Ovary (tissue), 9 donors: ENCODE data around the gene CDH16. TPM values are rescaled to one million over a fixed set of nuclear protein-coding genes. Genes with fewer than 3 reads are reported as not detected.

ENCODE experiments used
- DNase-seq, 5 donors: peaks; one replicate each; pipeline ENCODE4 v3.0.0-alpha.2; 2019 to 2020
- H3K27ac ChIP-seq, 2 donors: fragments of 200-600 bp; one replicate each; pipeline versions ENCODE4 v1.5.1 to v1.8.0; 2019 to 2022
- H3K27me3 ChIP-seq: fragments of 200-600 bp; one replicate; pipeline ENCODE4 v1.8.0; 2022
- H3K36me3 ChIP-seq: fragments of 200-600 bp; sonication (generic); one replicate; pipeline ENCODE4 v1.5.1; 2019
- H3K4me1 ChIP-seq: one replicate; pipeline ENCODE4 v1.8.1; 2013; ENCODE audit warnings: mild to moderate bottlenecking, moderate library complexity; ENCODE audit not compliant: insufficient read depth
- H3K4me3 ChIP-seq: fragments of 200-600 bp; sonication (generic); one replicate; pipeline ENCODE4 v1.5.1; 2017
- H3K9me3 ChIP-seq, 2 donors: fragments of 200-600 bp in 1 of 2; sonication (generic) in 1 of 2; one replicate each; pipeline versions ENCODE4 v1.5.1 to v1.8.1; 2013 to 2019; ENCODE audit warnings: mild to moderate bottlenecking in 1 of 2, moderate library complexity in 1 of 2
- EP300 ChIP-seq: sonication (generic); formaldehyde crosslinking; IDR thresholded peaks from one replicate; pipeline ENCODE4 v1.6.1; 2017; ENCODE audit warnings: antibody characterized with exemption
- POLR2A ChIP-seq: fragments of 450-650 bp; IDR thresholded peaks from one replicate; pipeline ENCODE4 v1.6.1; 2017; ENCODE audit warnings: antibody characterized with exemption, mild to moderate bottlenecking, moderate library complexity
- WGBS, 3 donors: extraction: QIAGEN DNeasy Blood & Tissue Kit in 1 of 3; methylation state at CpG; one replicate each; pipeline versions ENCODE4 v1.1.5 to v1.1.7; 2013 to 2017; 5-methylcytosine and 5-hydroxymethylcytosine counted together
- intact Hi-C, 4 donors: fragments of 100-400 bp; cut with DNase I; formaldehyde crosslinking; loops; one replicate each; pipeline versions ENCODE4 v1.11.0 to v1.15.1; 2022 to 2023
- polyA plus RNA-seq, 2 donors: library from polyadenylated mRNA; stranded (reverse); fragments of 200-250 nt in 1 of 2; fragments of 350-450 nt in 1 of 2; fragmentation: Illumina TruSeq in 1 of 2; extraction: RNeasy Lipid Tissue Mini Kit (QIAGEN cat#74804) in 1 of 2; gene quantifications; one replicate each; pipeline ENCODE4 v1.2.3, GENCODE V29; 2013 to 2014
- total RNA-seq, 7 donors: library from RNA; depleted of rRNA in 2 of 7; stranded (reverse); fragments of >200 nt in 2 of 7; fragmentation: NEBNext Ultra II Directional in 3 of 7; extraction: Animal tissue kit (Norgen Biotek cat#: 25700) in 3 of 7; gene quantifications; one replicate each; pipeline versions ENCODE4 v1.1.0 to v1.2.4, GENCODE V29; 2016 to 2023
- TF ChIP-seq, protein P1 (sequence below), 3 donors: fragments of 450-650 bp in 2 of 3; fragments of 200-600 bp in 1 of 3; IDR thresholded peaks; one replicate each; pipeline versions ENCODE4 v1.5.1 to v1.8.0; 2016 to 2022; ENCODE audit warnings: antibody characterized with exemption in 3 of 3, mild to moderate bottlenecking in 1 of 3
- donor health status: DM: no; HTN: no; CAD: no; lungs with moderate emphysema.
- donor health status: DM: no; HTN: no; CAD: no.
- donor health status: Bipolar disorder and iron deficiency.
- donor health status: DM: yes; HTN: yes; CAD: no.
- donor health status: DM: no; HTN: no; CAD: no.
- donor health status: DM: yes; HTN: yes; CAD: no.

The CDH16 gene
- total and polyA plus RNA-seq, 9 donors, result 0.12 to 19.2 (median 0.57) TPM; not detected in 4

GRCh38 chr16:66916518-66916917 is 2.2 kb downstream of the CDH16 start:
- no peaks in the 10 kb centered on the region for H3K4me1 ChIP-seq
- intact Hi-C loops, result no loop called here
- H3K4me3 ChIP-seq, result no peak overlapping the region
- H3K27ac ChIP-seq, result no peak overlapping the region
- no peaks in the 10 kb centered on the region for H3K27me3 ChIP-seq
- H3K36me3 ChIP-seq, result no peaks in the 10 kb centered on the region
- DNase-seq, result no peak
- H3K9me3 ChIP-seq, result no peaks in the 10 kb centered on the region
- no peak for TF ChIP-seq EP300
- TF ChIP-seq POLR2A, result no peak
- TF ChIP-seq, protein P1, sequence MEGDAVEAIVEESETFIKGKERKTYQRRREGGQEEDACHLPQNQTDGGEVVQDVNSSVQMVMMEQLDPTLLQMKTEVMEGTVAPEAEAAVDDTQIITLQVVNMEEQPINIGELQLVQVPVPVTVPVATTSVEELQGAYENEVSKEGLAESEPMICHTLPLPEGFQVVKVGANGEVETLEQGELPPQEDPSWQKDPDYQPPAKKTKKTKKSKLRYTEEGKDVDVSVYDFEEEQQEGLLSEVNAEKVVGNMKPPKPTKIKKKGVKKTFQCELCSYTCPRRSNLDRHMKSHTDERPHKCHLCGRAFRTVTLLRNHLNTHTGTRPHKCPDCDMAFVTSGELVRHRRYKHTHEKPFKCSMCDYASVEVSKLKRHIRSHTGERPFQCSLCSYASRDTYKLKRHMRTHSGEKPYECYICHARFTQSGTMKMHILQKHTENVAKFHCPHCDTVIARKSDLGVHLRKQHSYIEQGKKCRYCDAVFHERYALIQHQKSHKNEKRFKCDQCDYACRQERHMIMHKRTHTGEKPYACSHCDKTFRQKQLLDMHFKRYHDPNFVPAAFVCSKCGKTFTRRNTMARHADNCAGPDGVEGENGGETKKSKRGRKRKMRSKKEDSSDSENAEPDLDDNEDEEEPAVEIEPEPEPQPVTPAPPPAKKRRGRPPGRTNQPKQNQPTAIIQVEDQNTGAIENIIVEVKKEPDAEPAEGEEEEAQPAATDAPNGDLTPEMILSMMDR (IDR thresholded peaks at IDR 0.05), result no peak
- WGBS, 3 donors, result 82 to 89% (median 86%) methylated on average over 6 of the region's 6 CpGs

- Histone ChIP-seq H3K27me3 (no peaks in the 10 kb centered on the region), H3K4me3 (no peak overlapping the region), H3K36me3 (no peaks in the 10 kb centered on the region), H3K27ac (no peak overlapping the region), H3K4me1 (no peaks in the 10 kb centered on the region), H3K9me3 (no peaks in the 10 kb centered on the region)
- 20 to 38% (median 31%) methylated on average over 7 of the region's 7 CpGs for WGBS, 3 donors
- intact Hi-C loops, result no loop called here
- no peak for DNase-seq
- TF ChIP-seq EP300 (no peak), POLR2A (no peak)
- TF ChIP-seq, protein P1 (IDR thresholded peaks at IDR 0.05), result no peak
These were observed 3.6 kb downstream of the CDH16 start for GRCh38 chr16:66915041-66915440.

- 95 to 97% (median 97%) methylated on average over 7 of the region's 7 CpGs for WGBS, 3 donors
- intact Hi-C loops, result no loop called here
- Histone ChIP-seq H3K27ac (no peak overlapping the region), H3K4me3 (no peak overlapping the region), H3K27me3 (no peaks in the 10 kb centered on the region), H3K4me1 (no peaks in the 10 kb centered on the region), H3K36me3 (no peaks in the 10 kb centered on the region), H3K9me3 (no peaks in the 10 kb centered on the region)
- TF ChIP-seq EP300, result no peak
- TF ChIP-seq POLR2A, result no peak
- TF ChIP-seq, protein P1 (IDR thresholded peaks at IDR 0.05), result no peak
- DNase-seq, result no peak
These were observed 4.1 kb downstream of the CDH16 start for GRCh38 chr16:66914541-66914940.

GRCh38 chr16:66913711-66914110 is 5.0 kb downstream of the CDH16 start:
- no peak for DNase-seq
- H3K27me3 ChIP-seq, result no peaks in the 10 kb centered on the region
- H3K27ac ChIP-seq, result no peak overlapping the region
- H3K9me3 ChIP-seq, result no peaks in the 10 kb centered on the region
- H3K4me1 ChIP-seq, result no peaks in the 10 kb centered on the region
- H3K4me3 ChIP-seq, result no peak overlapping the region
- 77 to 88% (median 87%) methylated on average over 4 of the region's 4 CpGs for WGBS, 3 donors
- intact Hi-C loops, result no loop called here
- H3K36me3 ChIP-seq, result no peaks in the 10 kb centered on the region
- TF ChIP-seq POLR2A, result no peak
- TF ChIP-seq, protein P1 (IDR thresholded peaks at IDR 0.05), result no peak
- TF ChIP-seq EP300, result no peak

- Histone ChIP-seq H3K36me3 (no peaks in the 10 kb centered on the region), H3K27me3 (no peaks in the 10 kb centered on the region), H3K4me1 (no peaks in the 10 kb centered on the region), H3K9me3 (no peaks in the 10 kb centered on the region), H3K4me3 (no peak overlapping the region), H3K27ac (no peak overlapping the region)
- intact Hi-C loops, result no loop called here
- DNase-seq, result no peak
- TF ChIP-seq EP300 (no peak), POLR2A (no peak)
- TF ChIP-seq, protein P1 (IDR thresholded peaks at IDR 0.05), result no peak
- WGBS, 3 donors, result 59 to 64% (median 64%) methylated on average over 9 to 10 of the region's 10 CpGs
These were observed 5.6 kb downstream of the CDH16 start for GRCh38 chr16:66913081-66913480.
